ENCODE data around the gene BLID. TPM values are rescaled to one million over a fixed set of nuclear protein-coding genes. Genes with fewer than 3 reads are reported as not detected.

Gene BLID
- total and polyA plus RNA-seq, 3 donors from 2014 or later, result 2.8 to 4.6 TPM; not detected in 1

DNA sequence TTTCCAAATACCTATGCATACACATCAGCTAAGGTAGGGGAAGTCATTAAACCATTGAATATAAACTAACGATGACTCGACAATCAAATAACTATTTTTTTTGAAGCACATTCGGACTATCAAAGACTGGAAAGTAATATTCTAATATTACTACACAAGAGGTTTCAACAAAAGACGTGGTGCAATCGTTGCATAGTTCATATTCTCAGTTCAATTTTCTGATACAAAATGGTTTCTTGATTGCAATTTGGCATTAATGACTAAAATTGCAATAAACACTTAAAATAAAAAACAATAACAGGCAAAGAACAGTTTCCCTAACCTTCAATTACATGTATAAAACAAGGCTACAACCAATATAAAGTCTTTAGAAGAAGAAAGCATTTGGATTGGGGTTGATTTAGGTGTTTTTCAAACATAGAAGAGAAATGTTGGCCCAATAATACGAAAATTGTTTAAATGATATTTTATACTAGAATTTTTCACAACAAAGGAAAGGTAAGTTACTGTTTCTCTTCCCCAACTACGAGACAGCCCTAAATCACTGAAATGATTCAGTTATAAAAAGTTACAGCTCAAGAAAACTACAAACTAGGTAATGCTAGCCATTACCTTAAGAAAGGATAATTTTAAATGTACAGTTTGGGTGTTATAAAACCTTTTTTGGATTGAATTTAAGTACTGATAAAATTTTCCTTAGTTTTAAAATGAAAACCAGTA is 17.6 kb downstream of the BLID start:
- Histone ChIP-seq H3K36me3 (ENCODE audit: low read depth, missing control alignments) (no peaks in the 10 kb centered on the region), H3K9me3 (no peaks in the 10 kb centered on the region), H3K27me3 (no peaks in the 10 kb centered on the region), H3K4me1 (peaks cover 6% of the 10 kb centered on the region), H3K27ac (peak overlapping the region; percentile 78 to 92), H3K4me3 (peak overlapping the region; percentile 70 to 74)
- 17 to 18% methylated on average over 7 of the region's 7 CpGs for WGBS, 2 donors
- DNase-seq, result no peak
- TF ChIP-seq POLR2A (IDR thresholded peaks at IDR 0.05), result no peak
- TF ChIP-seq, protein P1, sequence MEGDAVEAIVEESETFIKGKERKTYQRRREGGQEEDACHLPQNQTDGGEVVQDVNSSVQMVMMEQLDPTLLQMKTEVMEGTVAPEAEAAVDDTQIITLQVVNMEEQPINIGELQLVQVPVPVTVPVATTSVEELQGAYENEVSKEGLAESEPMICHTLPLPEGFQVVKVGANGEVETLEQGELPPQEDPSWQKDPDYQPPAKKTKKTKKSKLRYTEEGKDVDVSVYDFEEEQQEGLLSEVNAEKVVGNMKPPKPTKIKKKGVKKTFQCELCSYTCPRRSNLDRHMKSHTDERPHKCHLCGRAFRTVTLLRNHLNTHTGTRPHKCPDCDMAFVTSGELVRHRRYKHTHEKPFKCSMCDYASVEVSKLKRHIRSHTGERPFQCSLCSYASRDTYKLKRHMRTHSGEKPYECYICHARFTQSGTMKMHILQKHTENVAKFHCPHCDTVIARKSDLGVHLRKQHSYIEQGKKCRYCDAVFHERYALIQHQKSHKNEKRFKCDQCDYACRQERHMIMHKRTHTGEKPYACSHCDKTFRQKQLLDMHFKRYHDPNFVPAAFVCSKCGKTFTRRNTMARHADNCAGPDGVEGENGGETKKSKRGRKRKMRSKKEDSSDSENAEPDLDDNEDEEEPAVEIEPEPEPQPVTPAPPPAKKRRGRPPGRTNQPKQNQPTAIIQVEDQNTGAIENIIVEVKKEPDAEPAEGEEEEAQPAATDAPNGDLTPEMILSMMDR (IDR thresholded peaks at IDR 0.05), result no peak
- intact Hi-C loops (cut with DNase I; ENCODE audit: low total_unique reads), result loop anchor here (5.0 kb wide), 1 partner anchor 441 kb away; no protein-coding TSS in a partner anchor

DNA sequence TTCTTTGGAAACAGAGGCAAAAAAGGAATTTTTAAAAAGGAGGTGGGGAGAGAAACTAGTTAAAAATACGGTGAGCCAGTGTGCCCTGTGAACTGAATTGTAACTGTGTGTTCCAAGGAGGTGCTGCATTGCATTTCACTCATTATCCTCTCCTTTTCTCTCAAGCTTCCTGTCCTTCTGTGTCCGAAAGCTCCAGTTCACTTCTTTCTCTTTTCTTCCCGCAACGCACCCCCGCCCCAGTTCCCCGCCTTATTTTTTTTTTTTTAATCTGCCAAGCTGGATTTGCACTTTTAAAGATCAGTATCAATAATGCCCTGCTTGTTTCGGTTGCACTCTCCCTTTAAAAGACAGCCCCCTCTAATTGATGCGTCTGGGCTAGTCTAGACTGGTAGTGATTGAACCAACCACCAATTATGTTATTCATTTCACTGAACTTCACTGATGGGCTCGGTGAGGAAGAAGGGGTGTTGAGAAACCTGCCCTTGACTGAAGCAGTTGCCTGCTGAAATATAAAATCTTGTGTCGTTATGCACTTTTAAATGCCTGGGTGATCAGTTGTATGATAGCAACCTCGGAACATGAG is 18.5 kb downstream of the BLID start:
- peak overlapping the region; percentile 78 to 92 for H3K27ac ChIP-seq
- no peaks in the 10 kb centered on the region for H3K27me3 ChIP-seq
- peaks cover 6% of the 10 kb centered on the region for H3K4me1 ChIP-seq
- H3K4me3 ChIP-seq, result peak overlapping the region; percentile 6 to 74
- DNase-seq, result no peak
- TF ChIP-seq, protein P1 (IDR thresholded peaks at IDR 0.05), result no peak
- no peak for TF ChIP-seq POLR2A (IDR thresholded peaks at IDR 0.05)
- H3K36me3 ChIP-seq (ENCODE audit: low read depth, missing control alignments), result no peaks in the 10 kb centered on the region
- H3K9me3 ChIP-seq, result no peaks in the 10 kb centered on the region
- WGBS, 2 donors, result 6 to 9% methylated on average over 11 of the region's 11 CpGs
- intact Hi-C loops (cut with DNase I; ENCODE audit: low total_unique reads), result loop anchor here (5.0 kb wide), 1 partner anchor 440 kb away; no protein-coding TSS in a partner anchor

GRCh38 chr11:122096272-122097112 is 19.5 kb downstream of the BLID start:
- DNase-seq, result no peak
- Histone ChIP-seq H3K36me3 (ENCODE audit: low read depth, missing control alignments) (no peaks in the 10 kb centered on the region), H3K9me3 (no peaks in the 10 kb centered on the region), H3K27me3 (no peaks in the 10 kb centered on the region), H3K4me1 (no peaks in the 10 kb centered on the region), H3K4me3 (peak overlapping the region; percentile 6 to 74), H3K27ac (peak overlapping the region; percentile 78 to 92)
- 34 to 37% methylated on average over 12 of the region's 12 CpGs for WGBS, 2 donors
- no peak for TF ChIP-seq POLR2A (IDR thresholded peaks at IDR 0.05)
- intact Hi-C loops (cut with DNase I; ENCODE audit: low total_unique reads), result loop anchor here (5.0 kb wide), 1 partner anchor 439 kb away; no protein-coding TSS in a partner anchor

DNA sequence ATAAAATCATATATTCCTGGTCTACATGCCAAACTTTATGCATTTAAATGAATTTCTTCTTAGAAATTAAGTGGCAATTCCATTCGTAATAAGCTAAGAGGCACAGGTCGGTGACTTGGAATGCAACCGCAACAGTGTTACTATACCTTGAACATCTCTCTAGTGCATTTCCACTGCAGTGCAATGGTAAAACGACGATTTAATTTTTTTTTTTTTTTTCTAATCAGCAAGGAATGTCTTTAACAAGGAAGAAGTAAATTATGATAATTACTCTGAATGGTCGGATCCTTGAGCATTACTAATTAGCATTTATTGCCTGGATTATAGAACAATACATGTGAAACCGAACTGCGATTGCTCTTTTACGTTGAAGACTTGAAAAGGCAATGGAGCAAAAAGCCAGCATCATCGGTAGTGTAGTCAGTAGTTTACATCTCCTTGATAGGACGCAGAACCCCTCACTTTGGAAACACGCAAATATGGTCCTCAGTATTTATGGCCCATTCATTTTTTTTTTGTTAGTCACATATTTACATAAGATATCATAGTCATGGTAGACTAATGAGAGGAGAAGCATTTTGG is 20.2 kb downstream of the BLID start:
- H3K4me1 ChIP-seq, result no peaks in the 10 kb centered on the region
- DNase-seq, result no peak
- 25 to 44% methylated on average over 12 of the region's 12 CpGs for WGBS, 2 donors
- peak overlapping the region in 1 of 2 donors; percentile 6 for H3K4me3 ChIP-seq
- H3K36me3 ChIP-seq (ENCODE audit: low read depth, missing control alignments), result no peaks in the 10 kb centered on the region
- no peaks in the 10 kb centered on the region for H3K27me3 ChIP-seq
- no peaks in the 10 kb centered on the region for H3K9me3 ChIP-seq
- H3K27ac ChIP-seq, result peak overlapping the region; percentile 78 to 92
- intact Hi-C loops (cut with DNase I; ENCODE audit: low total_unique reads), result loop anchor here (5.0 kb wide), 1 partner anchor 438 kb away; no protein-coding TSS in a partner anchor
- TF ChIP-seq, protein P1 (IDR thresholded peaks at IDR 0.05), result no peak
- TF ChIP-seq POLR2A (IDR thresholded peaks at IDR 0.05), result no peak
